Omental fat pad (tissue), 4 donors: ENCODE measurements around the gene CPLX3. TPM values are rescaled to one million over a fixed set of nuclear protein-coding genes. Genes with fewer than 3 reads are reported as not detected.

Source experiments
- ATAC-seq: fragments of 150-250 bp; one replicate; pipeline ENCODE4 v1.9.1; 2016; ENCODE audit warnings: mild to moderate bottlenecking, moderate library complexity; ENCODE audit not compliant: low FRiP score
- DNase-seq: peaks from one replicate; pipeline ENCODE4 v3.0.0-alpha.2; 2019; ENCODE audit warnings: low spot score
- CTCF ChIP-seq, 3 donors: fragments of 450-650 bp; IDR thresholded peaks; one replicate each; pipeline ENCODE4 v1.5.1; 2016 to 2017; ENCODE audit warnings: antibody characterized with exemption in 3 of 3, mild to moderate bottlenecking in 3 of 3, moderate library complexity in 2 of 3
- total RNA-seq, 4 donors: library from RNA; depleted of rRNA; stranded (reverse); fragments of >200 nt; gene quantifications; one replicate each; pipeline ENCODE4 v1.1.0, GENCODE V29; 2016

CPLX3 gene
- total RNA-seq, 4 donors from 2014 or later: not detected

- TF ChIP-seq CTCF (IDR thresholded peaks at IDR 0.05): no peak
- ATAC-seq (no peak), DNase-seq (no peak)
Measured at GRCh38 chr15:74800559-74801094, 25.8 kb upstream of the CPLX3 start.

- DNase-seq: no peak
- ATAC-seq: no peak
- TF ChIP-seq CTCF (IDR thresholded peaks at IDR 0.05): no peak
Measured at GRCh38 chr15:74801311-74801997, 25.0 kb upstream of the CPLX3 start.

DNA sequence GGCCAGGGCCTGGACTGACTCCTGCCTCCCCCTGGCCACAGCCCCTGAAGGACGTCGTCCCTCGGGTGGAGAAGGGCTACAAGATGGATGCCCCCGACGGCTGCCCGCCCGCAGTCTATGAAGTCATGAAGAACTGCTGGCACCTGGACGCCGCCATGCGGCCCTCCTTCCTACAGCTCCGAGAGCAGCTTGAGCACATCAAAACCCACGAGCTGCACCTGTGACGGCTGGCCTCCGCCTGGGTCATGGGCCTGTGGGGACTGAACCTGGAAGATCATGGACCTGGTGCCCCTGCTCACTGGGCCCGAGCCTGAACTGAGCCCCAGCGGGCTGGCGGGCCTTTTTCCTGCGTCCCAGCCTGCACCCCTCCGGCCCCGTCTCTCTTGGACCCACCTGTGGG lies 24.1 kb upstream of the CPLX3 start:
- no peak for ATAC-seq
- no peak for DNase-seq
- no peak for TF ChIP-seq CTCF (IDR thresholded peaks at IDR 0.05)

DNA sequence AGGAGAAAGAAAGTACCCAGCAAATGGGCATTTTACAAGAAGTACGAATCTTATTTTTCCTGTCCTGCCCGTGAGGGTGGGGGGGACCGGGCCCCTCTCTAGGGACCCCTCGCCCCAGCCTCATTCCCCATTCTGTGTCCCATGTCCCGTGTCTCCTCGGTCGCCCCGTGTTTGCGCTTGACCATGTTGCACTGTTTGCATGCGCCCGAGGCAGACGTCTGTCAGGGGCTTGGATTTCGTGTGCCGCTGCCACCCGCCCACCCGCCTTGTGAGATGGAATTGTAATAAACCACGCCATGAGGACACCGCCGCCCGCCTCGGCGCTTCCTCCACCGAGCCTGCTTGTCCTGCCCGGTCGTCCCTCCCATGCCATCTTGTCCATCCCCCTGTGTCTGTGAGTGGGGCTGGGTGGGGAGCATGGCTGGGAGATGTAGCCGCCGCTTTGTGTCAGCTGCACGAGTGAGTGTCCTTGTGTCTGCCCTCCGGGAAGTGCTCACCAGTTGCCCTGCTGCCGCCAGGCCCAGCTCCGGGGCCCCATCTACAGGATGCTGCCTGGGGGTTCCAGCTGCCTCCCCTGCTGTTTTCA lies 23.5 kb upstream of the CPLX3 start:
- TF ChIP-seq CTCF (IDR thresholded peaks at IDR 0.05): no peak
- ATAC-seq (no peak), DNase-seq (no peak)

DNA sequence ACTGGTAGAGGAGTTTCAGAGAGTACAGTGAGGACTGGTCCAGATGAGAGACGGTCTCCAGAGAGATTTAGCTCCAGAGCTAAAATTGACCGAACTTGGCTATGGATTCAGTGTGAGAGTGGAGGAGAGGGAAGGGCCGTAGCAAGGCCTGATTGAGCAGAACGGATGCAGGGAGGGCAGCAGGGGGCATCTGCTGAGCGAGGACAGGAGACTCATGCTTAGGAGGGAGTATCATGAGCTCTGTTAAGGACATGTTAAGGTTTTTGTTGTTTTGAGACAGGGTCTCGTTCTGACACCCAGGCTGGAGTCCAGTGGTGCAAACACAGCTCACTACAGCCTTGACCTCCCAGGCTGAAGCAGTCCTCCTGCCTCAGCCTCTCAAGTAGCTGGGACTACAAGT lies 21.5 kb upstream of the CPLX3 start:
- DNase-seq (no peak), ATAC-seq (no peak)
- no peak for TF ChIP-seq CTCF (IDR thresholded peaks at IDR 0.05)

DNA sequence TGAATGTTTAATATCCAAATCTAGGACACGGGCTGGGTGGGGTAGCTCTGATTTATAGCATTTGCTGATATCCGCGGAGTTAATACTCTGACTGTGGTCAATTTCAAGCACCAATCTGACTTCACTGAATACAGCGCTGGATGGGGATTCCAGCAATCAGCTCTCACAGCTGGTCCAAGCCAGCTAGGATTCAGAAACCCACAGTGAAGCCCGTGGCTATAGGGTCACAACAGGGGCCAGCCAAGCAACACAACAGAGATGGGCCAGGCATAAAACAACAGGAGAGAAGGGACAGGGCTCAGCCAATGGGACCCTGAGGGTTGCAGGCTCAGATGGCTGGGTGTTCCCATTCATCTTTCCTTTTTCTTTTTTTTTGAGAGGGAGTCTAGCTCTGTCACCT lies 19.1 kb upstream of the CPLX3 start:
- DNase-seq (no peak), ATAC-seq (no peak)
- TF ChIP-seq CTCF (IDR thresholded peaks at IDR 0.05): no peak
